ENCODE results near the gene CPE. TPM values are rescaled to one million over a fixed set of nuclear protein-coding genes. Genes with fewer than 3 reads are reported as not detected.

Gene CPE
- total and polyA plus RNA-seq, 4 donors = 3.0 to 5.6 (median 4.5) TPM

DNA sequence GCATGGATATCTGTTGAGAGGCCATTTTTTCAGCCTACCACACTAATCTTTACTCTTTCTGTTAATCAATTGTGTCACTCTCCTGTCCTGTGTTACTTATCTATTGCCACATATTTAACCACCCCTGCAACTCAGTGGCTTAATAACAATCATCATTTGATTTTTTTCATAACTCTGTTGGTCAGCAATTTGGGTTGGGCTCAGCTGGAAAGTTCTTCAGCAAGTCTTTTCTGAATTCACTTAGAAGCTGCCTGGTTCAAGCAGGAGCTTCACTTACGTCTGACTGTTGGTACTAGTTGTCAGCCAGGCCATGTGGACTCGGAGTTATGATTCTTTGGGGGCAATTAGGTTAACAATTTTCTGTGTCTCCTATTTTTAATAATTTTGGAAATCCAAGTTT lies 50.1 kb downstream of the CPE start:
- no peaks in the 10 kb centered on the region for H3K4me1 ChIP-seq (ENCODE audit: control insufficient read depth in 4 of 4, insufficient read depth in 4 of 4, low read length in 3 of 4)
- H3K9ac ChIP-seq (ENCODE audit: low read depth in 1 of 2, low read length in 2 of 2) = no peak overlapping the region
- no peak for DNase-seq (ENCODE audit: low spot score)
- H3K4me3 ChIP-seq (ENCODE audit: low read depth in 1 of 3, low read length in 3 of 3) = no peak overlapping the region
- 53% methylated on average over 2 of the region's 2 CpGs for WGBS
- H3K27me3 ChIP-seq (ENCODE audit: control insufficient read depth in 4 of 4, insufficient read depth in 4 of 4, low read length in 3 of 4) = no peaks in the 10 kb centered on the region
- H3K27ac ChIP-seq (ENCODE audit: low read depth in 1 of 2, low read length in 2 of 2) = no peak overlapping the region
- H3K9me3 ChIP-seq (ENCODE audit: control insufficient read depth in 4 of 4, low read length in 3 of 4) = peaks cover 0 to 6% (median 2%) of the 10 kb centered on the region in 4 donors
- TF ChIP-seq RXRA (IDR thresholded peaks at IDR 0.05) (no peak), SP1 (IDR thresholded peaks at IDR 0.05) (no peak), HNF4G (IDR thresholded peaks at IDR 0.05) (no peak), NR2F2 (IDR thresholded peaks at IDR 0.05) (no peak), YY1 (IDR thresholded peaks at IDR 0.05) (no peak), RAD21 (IDR thresholded peaks at IDR 0.05) (no peak), FOXA1 (IDR thresholded peaks at IDR 0.05) (no peak), FOXA2 (IDR thresholded peaks at IDR 0.05) (no peak), TAF1 (conservative IDR thresholded peaks at IDR 0.05) (no peak), GABPA (IDR thresholded peaks at IDR 0.05 in 1 of 2, conservative IDR thresholded peaks at IDR 0.05 in 1 of 2) (no peak), HNF4A (conservative IDR thresholded peaks at IDR 0.05) (no peak)
- TF ChIP-seq, protein P1, sequence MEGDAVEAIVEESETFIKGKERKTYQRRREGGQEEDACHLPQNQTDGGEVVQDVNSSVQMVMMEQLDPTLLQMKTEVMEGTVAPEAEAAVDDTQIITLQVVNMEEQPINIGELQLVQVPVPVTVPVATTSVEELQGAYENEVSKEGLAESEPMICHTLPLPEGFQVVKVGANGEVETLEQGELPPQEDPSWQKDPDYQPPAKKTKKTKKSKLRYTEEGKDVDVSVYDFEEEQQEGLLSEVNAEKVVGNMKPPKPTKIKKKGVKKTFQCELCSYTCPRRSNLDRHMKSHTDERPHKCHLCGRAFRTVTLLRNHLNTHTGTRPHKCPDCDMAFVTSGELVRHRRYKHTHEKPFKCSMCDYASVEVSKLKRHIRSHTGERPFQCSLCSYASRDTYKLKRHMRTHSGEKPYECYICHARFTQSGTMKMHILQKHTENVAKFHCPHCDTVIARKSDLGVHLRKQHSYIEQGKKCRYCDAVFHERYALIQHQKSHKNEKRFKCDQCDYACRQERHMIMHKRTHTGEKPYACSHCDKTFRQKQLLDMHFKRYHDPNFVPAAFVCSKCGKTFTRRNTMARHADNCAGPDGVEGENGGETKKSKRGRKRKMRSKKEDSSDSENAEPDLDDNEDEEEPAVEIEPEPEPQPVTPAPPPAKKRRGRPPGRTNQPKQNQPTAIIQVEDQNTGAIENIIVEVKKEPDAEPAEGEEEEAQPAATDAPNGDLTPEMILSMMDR (IDR thresholded peaks at IDR 0.05; ENCODE audit: low read depth, low read length, missing input control) = no peak
- TF ChIP-seq, protein P2, sequence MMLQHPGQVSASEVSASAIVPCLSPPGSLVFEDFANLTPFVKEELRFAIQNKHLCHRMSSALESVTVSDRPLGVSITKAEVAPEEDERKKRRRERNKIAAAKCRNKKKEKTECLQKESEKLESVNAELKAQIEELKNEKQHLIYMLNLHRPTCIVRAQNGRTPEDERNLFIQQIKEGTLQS (IDR thresholded peaks at IDR 0.05) = no peak
- TF ChIP-seq, protein P3, sequence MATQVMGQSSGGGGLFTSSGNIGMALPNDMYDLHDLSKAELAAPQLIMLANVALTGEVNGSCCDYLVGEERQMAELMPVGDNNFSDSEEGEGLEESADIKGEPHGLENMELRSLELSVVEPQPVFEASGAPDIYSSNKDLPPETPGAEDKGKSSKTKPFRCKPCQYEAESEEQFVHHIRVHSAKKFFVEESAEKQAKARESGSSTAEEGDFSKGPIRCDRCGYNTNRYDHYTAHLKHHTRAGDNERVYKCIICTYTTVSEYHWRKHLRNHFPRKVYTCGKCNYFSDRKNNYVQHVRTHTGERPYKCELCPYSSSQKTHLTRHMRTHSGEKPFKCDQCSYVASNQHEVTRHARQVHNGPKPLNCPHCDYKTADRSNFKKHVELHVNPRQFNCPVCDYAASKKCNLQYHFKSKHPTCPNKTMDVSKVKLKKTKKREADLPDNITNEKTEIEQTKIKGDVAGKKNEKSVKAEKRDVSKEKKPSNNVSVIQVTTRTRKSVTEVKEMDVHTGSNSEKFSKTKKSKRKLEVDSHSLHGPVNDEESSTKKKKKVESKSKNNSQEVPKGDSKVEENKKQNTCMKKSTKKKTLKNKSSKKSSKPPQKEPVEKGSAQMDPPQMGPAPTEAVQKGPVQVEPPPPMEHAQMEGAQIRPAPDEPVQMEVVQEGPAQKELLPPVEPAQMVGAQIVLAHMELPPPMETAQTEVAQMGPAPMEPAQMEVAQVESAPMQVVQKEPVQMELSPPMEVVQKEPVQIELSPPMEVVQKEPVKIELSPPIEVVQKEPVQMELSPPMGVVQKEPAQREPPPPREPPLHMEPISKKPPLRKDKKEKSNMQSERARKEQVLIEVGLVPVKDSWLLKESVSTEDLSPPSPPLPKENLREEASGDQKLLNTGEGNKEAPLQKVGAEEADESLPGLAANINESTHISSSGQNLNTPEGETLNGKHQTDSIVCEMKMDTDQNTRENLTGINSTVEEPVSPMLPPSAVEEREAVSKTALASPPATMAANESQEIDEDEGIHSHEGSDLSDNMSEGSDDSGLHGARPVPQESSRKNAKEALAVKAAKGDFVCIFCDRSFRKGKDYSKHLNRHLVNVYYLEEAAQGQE (IDR thresholded peaks at IDR 0.05) = no peak
- TF ChIP-seq, protein P4, sequence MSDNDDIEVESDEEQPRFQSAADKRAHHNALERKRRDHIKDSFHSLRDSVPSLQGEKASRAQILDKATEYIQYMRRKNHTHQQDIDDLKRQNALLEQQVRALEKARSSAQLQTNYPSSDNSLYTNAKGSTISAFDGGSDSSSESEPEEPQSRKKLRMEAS (IDR thresholded peaks at IDR 0.05) = no peak
- TF ChIP-seq, protein P5, sequence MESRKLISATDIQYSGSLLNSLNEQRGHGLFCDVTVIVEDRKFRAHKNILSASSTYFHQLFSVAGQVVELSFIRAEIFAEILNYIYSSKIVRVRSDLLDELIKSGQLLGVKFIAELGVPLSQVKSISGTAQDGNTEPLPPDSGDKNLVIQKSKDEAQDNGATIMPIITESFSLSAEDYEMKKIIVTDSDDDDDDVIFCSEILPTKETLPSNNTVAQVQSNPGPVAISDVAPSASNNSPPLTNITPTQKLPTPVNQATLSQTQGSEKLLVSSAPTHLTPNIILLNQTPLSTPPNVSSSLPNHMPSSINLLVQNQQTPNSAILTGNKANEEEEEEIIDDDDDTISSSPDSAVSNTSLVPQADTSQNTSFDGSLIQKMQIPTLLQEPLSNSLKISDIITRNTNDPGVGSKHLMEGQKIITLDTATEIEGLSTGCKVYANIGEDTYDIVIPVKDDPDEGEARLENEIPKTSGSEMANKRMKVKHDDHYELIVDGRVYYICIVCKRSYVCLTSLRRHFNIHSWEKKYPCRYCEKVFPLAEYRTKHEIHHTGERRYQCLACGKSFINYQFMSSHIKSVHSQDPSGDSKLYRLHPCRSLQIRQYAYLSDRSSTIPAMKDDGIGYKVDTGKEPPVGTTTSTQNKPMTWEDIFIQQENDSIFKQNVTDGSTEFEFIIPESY (IDR thresholded peaks at IDR 0.05) = no peak
- no peaks in the 10 kb centered on the region for H3K36me3 ChIP-seq (ENCODE audit: control insufficient read depth in 4 of 4, insufficient read depth in 3 of 4, low read depth in 1 of 4, low read length in 3 of 4)

DNA sequence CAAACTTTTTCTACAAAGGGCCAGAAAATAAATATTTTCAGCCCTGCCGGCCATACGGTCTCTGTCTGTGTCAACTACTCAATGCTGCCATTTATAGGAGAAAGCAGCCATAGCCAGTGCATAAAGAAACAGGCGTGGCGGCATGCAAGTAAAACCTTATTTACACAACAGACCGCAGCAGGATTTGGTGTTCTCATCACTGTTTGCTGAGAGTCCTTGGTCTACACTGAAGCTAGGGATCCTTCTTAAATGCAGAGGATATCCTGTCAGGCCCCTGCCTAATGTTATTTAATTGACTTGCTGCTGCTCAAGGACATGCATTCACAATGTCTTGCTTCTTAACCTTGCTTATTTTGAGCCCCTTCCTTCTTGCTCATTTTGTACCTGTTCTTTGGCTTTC lies 54.7 kb downstream of the CPE start:
- Histone ChIP-seq H3K36me3 (ENCODE audit: control insufficient read depth in 4 of 4, insufficient read depth in 3 of 4, low read depth in 1 of 4, low read length in 3 of 4) (no peaks in the 10 kb centered on the region), H3K9me3 (ENCODE audit: control insufficient read depth in 4 of 4, low read length in 3 of 4) (peaks cover 0 to 1% (median 0%) of the 10 kb centered on the region in 4 donors), H3K4me1 (ENCODE audit: control insufficient read depth in 4 of 4, insufficient read depth in 4 of 4, low read length in 3 of 4) (no peaks in the 10 kb centered on the region), H3K9ac (ENCODE audit: low read depth in 1 of 2, low read length in 2 of 2) (no peak overlapping the region), H3K27ac (ENCODE audit: low read depth in 1 of 2, low read length in 2 of 2) (no peak overlapping the region), H3K27me3 (ENCODE audit: control insufficient read depth in 4 of 4, insufficient read depth in 4 of 4, low read length in 3 of 4) (peaks cover 0 to 4% (median 0%) of the 10 kb centered on the region in 4 donors), H3K4me3 (ENCODE audit: low read depth in 1 of 3, low read length in 3 of 3) (no peak overlapping the region)
- no peak for DNase-seq (ENCODE audit: low spot score)
- TF ChIP-seq TAF1 (conservative IDR thresholded peaks at IDR 0.05) (no peak), JUND (IDR thresholded peaks at IDR 0.05) (no peak), GABPA (IDR thresholded peaks at IDR 0.05 in 1 of 2, conservative IDR thresholded peaks at IDR 0.05 in 1 of 2) (no peak), FOXA2 (IDR thresholded peaks at IDR 0.05) (no peak)
- TF ChIP-seq, protein P4 (IDR thresholded peaks at IDR 0.05) = no peak
- TF ChIP-seq, protein P1 (IDR thresholded peaks at IDR 0.05; ENCODE audit: low read depth, low read length, missing input control) = no peak
- 91% methylated on average over 5 of the region's 5 CpGs for WGBS
